Measurements from ENCODE around the gene DNAH14.

Gene DNAH14

DNA sequence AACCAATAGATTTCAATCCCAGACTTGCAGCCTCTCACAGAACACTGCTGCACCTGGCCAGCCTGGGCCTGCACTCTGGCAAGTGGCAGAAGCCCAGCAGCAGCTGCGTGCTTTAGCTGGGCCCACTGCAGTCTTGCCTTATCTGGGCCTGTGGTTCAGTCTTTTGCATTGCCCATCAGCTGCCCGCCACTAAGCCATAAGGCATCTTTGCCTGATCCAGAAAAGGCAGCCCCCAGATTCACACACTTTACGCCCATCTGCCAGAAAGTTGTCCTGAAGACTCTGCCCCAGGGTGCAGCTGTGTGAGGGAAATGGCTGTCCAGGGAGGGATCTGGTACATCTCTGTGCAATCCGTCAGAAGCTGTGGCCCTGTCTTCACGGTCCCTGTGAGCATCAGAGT lies 217.0 kb downstream of the DNAH14 start:
- TF ChIP-seq TEAD4 (IDR thresholded peaks at IDR 0.05) (no peak), CREB1 (IDR thresholded peaks at IDR 0.05; ENCODE audit: low read depth) (no peak), CEBPB (IDR thresholded peaks at IDR 0.05) (no peak), YY1 (IDR thresholded peaks at IDR 0.05; ENCODE audit: low read depth) (no peak), NFIC (IDR thresholded peaks at IDR 0.05) (no peak), ZBTB7A (IDR thresholded peaks at IDR 0.05; ENCODE audit: low read depth) (no peak), RAD21 (IDR thresholded peaks at IDR 0.05; ENCODE audit: low read depth) (no peak), FOXM1 (IDR thresholded peaks at IDR 0.05; ENCODE audit: borderline replicate concordance, low read depth) (no peak), EGR1 (IDR thresholded peaks at IDR 0.05) (no peak), TCF12 (IDR thresholded peaks at IDR 0.05; ENCODE audit: low read depth) (no peak), EP300 (IDR thresholded peaks at IDR 0.05; ENCODE audit: borderline replicate concordance) (no peak), TAF1 (IDR thresholded peaks at IDR 0.05; ENCODE audit: low read depth) (no peak)
- TF ChIP-seq, protein P1, sequence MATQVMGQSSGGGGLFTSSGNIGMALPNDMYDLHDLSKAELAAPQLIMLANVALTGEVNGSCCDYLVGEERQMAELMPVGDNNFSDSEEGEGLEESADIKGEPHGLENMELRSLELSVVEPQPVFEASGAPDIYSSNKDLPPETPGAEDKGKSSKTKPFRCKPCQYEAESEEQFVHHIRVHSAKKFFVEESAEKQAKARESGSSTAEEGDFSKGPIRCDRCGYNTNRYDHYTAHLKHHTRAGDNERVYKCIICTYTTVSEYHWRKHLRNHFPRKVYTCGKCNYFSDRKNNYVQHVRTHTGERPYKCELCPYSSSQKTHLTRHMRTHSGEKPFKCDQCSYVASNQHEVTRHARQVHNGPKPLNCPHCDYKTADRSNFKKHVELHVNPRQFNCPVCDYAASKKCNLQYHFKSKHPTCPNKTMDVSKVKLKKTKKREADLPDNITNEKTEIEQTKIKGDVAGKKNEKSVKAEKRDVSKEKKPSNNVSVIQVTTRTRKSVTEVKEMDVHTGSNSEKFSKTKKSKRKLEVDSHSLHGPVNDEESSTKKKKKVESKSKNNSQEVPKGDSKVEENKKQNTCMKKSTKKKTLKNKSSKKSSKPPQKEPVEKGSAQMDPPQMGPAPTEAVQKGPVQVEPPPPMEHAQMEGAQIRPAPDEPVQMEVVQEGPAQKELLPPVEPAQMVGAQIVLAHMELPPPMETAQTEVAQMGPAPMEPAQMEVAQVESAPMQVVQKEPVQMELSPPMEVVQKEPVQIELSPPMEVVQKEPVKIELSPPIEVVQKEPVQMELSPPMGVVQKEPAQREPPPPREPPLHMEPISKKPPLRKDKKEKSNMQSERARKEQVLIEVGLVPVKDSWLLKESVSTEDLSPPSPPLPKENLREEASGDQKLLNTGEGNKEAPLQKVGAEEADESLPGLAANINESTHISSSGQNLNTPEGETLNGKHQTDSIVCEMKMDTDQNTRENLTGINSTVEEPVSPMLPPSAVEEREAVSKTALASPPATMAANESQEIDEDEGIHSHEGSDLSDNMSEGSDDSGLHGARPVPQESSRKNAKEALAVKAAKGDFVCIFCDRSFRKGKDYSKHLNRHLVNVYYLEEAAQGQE (IDR thresholded peaks at IDR 0.05; ENCODE audit: low read depth) = no peak
- TF ChIP-seq, protein P2, sequence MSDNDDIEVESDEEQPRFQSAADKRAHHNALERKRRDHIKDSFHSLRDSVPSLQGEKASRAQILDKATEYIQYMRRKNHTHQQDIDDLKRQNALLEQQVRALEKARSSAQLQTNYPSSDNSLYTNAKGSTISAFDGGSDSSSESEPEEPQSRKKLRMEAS (IDR thresholded peaks at IDR 0.05) = no peak
- TF ChIP-seq, protein P3, sequence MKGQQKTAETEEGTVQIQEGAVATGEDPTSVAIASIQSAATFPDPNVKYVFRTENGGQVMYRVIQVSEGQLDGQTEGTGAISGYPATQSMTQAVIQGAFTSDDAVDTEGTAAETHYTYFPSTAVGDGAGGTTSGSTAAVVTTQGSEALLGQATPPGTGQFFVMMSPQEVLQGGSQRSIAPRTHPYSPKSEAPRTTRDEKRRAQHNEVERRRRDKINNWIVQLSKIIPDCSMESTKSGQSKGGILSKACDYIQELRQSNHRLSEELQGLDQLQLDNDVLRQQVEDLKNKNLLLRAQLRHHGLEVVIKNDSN (IDR thresholded peaks at IDR 0.05) = no peak

DNA sequence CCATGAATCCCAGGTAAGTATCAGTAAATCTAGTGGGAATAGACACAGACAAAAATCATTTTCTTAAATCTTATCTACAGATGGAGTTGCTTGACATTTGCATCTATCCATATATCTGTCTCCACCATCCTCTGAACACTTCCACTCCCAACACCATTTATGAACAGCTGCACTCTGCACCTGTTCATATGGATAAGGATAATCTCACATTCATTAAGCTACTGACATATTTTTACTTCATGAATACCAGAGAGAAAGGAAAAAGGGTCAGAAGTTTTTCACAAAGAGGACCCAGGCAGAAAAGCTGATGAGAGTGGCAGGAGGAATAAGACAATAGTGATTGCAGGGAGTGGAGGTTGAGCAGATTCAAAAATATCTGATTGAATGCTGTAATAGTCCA lies 222.6 kb downstream of the DNAH14 start:
- TF ChIP-seq, protein P2 (IDR thresholded peaks at IDR 0.05) = no peak
- no peak for TF ChIP-seq CEBPB (IDR thresholded peaks at IDR 0.05)
- no peak for TF ChIP-seq TEAD4 (IDR thresholded peaks at IDR 0.05)
- no peak for TF ChIP-seq TCF12 (IDR thresholded peaks at IDR 0.05; ENCODE audit: low read depth)
- TF ChIP-seq RAD21 (IDR thresholded peaks at IDR 0.05; ENCODE audit: low read depth) = no peak
- no peak for TF ChIP-seq NFIC (IDR thresholded peaks at IDR 0.05)
- TF ChIP-seq, protein P3 (IDR thresholded peaks at IDR 0.05) = no peak
- TF ChIP-seq CREB1 (IDR thresholded peaks at IDR 0.05; ENCODE audit: low read depth) = no peak
- no peak for TF ChIP-seq TAF1 (IDR thresholded peaks at IDR 0.05; ENCODE audit: low read depth)
- TF ChIP-seq, protein P1 (IDR thresholded peaks at IDR 0.05; ENCODE audit: low read depth) = no peak
- TF ChIP-seq FOXM1 (IDR thresholded peaks at IDR 0.05; ENCODE audit: borderline replicate concordance, low read depth) = no peak
- TF ChIP-seq EGR1 (IDR thresholded peaks at IDR 0.05) = no peak
- no peak for TF ChIP-seq ZBTB7A (IDR thresholded peaks at IDR 0.05; ENCODE audit: low read depth)
- TF ChIP-seq EP300 (IDR thresholded peaks at IDR 0.05; ENCODE audit: borderline replicate concordance) = no peak
- TF ChIP-seq YY1 (IDR thresholded peaks at IDR 0.05; ENCODE audit: low read depth) = no peak

DNA sequence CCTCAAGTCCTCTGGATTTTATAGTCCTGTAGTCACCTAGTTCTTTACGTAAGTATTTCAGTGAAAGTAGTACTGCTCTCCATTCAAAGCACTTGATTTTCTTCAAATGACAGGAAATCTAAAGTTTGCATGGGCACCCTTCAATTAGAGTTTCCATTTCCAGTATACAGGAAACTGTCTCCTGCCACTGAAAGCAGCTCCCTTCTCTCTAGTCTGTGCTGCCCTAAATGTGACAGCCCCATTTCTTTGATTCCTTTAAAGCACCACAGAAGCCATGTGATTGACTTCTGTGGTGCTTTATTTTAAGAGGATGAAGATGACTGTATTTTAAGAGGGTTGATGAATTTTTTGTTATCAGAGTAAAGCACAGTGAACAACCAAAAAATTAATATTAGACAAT lies 226.1 kb downstream of the DNAH14 start:
- TF ChIP-seq, protein P1 (IDR thresholded peaks at IDR 0.05; ENCODE audit: low read depth) = no peak
- TF ChIP-seq TAF1 (IDR thresholded peaks at IDR 0.05; ENCODE audit: low read depth) (no peak), FOXM1 (IDR thresholded peaks at IDR 0.05; ENCODE audit: borderline replicate concordance, low read depth) (no peak), RAD21 (IDR thresholded peaks at IDR 0.05; ENCODE audit: low read depth) (no peak), CEBPB (IDR thresholded peaks at IDR 0.05) (no peak), EP300 (IDR thresholded peaks at IDR 0.05; ENCODE audit: borderline replicate concordance) (no peak), YY1 (IDR thresholded peaks at IDR 0.05; ENCODE audit: low read depth) (no peak), NFIC (IDR thresholded peaks at IDR 0.05) (no peak)

DNA sequence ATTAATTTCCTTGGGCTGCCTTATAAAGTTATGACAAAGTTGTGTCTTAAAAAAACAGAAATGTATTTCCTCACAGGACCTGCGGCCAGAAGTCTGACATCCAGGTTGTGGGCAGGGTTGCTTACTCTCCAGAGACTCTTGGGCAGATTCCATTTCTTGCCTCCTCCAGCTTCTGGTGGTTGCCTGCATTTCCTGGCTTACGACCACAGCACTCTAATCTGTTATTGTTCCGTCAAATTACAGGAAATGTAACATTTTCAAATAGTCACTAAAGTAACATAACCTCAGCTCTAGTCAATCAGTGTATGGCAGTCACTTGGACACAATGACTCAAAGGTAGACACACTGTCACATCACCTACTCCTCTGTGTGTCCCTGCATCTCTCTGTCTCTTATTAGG lies 226.8 kb downstream of the DNAH14 start:
- TF ChIP-seq CEBPB (IDR thresholded peaks at IDR 0.05) = no peak
- TF ChIP-seq RAD21 (IDR thresholded peaks at IDR 0.05; ENCODE audit: low read depth) = no peak
- no peak for TF ChIP-seq EP300 (IDR thresholded peaks at IDR 0.05; ENCODE audit: borderline replicate concordance)
- no peak for TF ChIP-seq YY1 (IDR thresholded peaks at IDR 0.05; ENCODE audit: low read depth)

DNA sequence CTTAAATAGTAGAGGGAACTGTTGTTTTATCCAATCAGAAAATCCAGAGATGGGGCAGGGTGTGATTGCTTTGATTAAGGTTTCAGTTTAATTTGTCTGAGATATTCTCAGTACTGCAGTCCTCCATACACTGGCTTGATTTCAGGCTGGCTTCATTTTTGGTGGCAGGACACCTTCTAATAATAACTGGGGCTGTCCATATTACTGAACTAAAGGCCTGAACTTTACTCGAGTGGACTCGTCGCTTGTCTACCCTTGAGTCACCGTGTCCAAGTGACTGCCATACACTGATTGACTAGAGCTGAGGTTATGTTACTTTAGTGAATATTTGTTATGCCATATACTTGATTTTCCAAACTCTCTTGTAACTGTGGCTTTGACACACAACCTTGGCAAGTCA lies 228.8 kb downstream of the DNAH14 start:
- TF ChIP-seq, protein P3 (IDR thresholded peaks at IDR 0.05) = no peak
- TF ChIP-seq CREB1 (IDR thresholded peaks at IDR 0.05; ENCODE audit: low read depth) (no peak), EGR1 (IDR thresholded peaks at IDR 0.05) (no peak), CEBPB (IDR thresholded peaks at IDR 0.05) (no peak)

Data from Ishikawa (cell line).